ENCODE data around the gene MSX1. TPM values are rescaled to one million over a fixed set of nuclear protein-coding genes. Genes with fewer than 3 reads are reported as not detected.
A peak's percentile ranks its signal among the peaks of the same experiment; 100 is the strongest.

Gene MSX1
- polyA plus RNA-seq, 1 donor from 2014 or later = 2.8 TPM

DNA sequence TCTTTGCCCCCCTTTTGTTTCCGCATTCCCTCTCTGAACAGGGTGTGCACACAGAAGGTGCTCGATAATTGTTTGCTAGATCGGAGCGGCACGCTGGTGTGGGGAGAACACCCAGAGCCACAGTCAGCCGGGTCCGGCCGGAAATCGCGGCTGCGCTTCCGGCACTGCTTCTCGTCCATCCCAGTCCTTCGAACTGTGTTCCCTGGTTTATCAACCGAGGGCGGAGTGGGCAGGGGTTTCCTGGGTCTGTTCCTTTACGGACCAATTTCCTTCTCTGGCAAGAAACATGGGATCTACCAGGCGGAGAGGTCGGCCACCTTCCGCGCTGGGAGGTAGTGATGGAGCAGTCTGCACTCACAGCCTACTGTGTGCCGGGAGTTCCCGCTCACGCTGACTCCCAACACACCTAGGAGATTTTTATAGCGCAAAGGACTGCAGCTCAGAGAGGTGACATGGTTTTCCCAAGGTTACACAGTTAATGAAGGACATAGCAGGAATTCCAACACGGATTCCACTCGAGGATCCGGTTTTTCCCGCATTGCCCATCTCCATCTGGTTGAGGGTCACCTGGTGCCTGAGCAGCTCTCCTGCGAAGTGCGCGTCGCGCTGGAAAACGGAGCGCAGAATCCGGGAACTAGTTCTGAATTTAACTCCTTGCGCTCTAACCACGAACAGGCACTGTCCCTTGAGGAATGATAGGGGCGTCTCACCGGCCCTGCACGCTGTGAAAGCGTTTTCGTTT lies 6.8 kb downstream of the MSX1 start:
- Histone ChIP-seq H3K4me2 (ENCODE audit: low read length) (no peak overlapping the region), H3K9me2 (ENCODE audit: insufficient read depth, low read length) (no peaks in the 10 kb centered on the region), H3K4me3 (ENCODE audit: low read length) (peak overlapping the region; percentile 53), H3K27me3 (ENCODE audit: insufficient read depth, low read depth, low read length) (peaks cover 100% of the 10 kb centered on the region), H3K9me3 (ENCODE audit: low read length) (no peaks in the 10 kb centered on the region), H3K9ac (ENCODE audit: low read length) (no peak overlapping the region), H3K36me3 (ENCODE audit: insufficient read depth, low read length) (no peaks in the 10 kb centered on the region), H3F3A (ENCODE audit: insufficient read depth, low read length, poor library complexity, severe bottlenecking) (no peaks in the 10 kb centered on the region), H3K79me2 (replicated peaks; ENCODE audit: insufficient read depth, low read length) (no peaks in the 10 kb centered on the region), H4K20me1 (ENCODE audit: insufficient read depth) (no peaks in the 10 kb centered on the region), H2AFZ (ENCODE audit: low read depth, low read length) (no peak overlapping the region), H3K27ac (ENCODE audit: low read length) (no peak overlapping the region)
- TF ChIP-seq RAD21 (conservative IDR thresholded peaks at IDR 0.05) = no peak
- TF ChIP-seq, protein P1, sequence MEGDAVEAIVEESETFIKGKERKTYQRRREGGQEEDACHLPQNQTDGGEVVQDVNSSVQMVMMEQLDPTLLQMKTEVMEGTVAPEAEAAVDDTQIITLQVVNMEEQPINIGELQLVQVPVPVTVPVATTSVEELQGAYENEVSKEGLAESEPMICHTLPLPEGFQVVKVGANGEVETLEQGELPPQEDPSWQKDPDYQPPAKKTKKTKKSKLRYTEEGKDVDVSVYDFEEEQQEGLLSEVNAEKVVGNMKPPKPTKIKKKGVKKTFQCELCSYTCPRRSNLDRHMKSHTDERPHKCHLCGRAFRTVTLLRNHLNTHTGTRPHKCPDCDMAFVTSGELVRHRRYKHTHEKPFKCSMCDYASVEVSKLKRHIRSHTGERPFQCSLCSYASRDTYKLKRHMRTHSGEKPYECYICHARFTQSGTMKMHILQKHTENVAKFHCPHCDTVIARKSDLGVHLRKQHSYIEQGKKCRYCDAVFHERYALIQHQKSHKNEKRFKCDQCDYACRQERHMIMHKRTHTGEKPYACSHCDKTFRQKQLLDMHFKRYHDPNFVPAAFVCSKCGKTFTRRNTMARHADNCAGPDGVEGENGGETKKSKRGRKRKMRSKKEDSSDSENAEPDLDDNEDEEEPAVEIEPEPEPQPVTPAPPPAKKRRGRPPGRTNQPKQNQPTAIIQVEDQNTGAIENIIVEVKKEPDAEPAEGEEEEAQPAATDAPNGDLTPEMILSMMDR (IDR thresholded peaks at IDR 0.05; ENCODE audit: poor library complexity, severe bottlenecking) = no peak
- TF ChIP-seq MXI1 (conservative IDR thresholded peaks at IDR 0.05; ENCODE audit: poor library complexity, severe bottlenecking) = no peak
- no peak for TF ChIP-seq TAF1 (IDR thresholded peaks at IDR 0.05; ENCODE audit: low read depth)
- no peak for TF ChIP-seq EP300 (conservative IDR thresholded peaks at IDR 0.05; ENCODE audit: poor library complexity, severe bottlenecking)
- TF ChIP-seq, protein P2, sequence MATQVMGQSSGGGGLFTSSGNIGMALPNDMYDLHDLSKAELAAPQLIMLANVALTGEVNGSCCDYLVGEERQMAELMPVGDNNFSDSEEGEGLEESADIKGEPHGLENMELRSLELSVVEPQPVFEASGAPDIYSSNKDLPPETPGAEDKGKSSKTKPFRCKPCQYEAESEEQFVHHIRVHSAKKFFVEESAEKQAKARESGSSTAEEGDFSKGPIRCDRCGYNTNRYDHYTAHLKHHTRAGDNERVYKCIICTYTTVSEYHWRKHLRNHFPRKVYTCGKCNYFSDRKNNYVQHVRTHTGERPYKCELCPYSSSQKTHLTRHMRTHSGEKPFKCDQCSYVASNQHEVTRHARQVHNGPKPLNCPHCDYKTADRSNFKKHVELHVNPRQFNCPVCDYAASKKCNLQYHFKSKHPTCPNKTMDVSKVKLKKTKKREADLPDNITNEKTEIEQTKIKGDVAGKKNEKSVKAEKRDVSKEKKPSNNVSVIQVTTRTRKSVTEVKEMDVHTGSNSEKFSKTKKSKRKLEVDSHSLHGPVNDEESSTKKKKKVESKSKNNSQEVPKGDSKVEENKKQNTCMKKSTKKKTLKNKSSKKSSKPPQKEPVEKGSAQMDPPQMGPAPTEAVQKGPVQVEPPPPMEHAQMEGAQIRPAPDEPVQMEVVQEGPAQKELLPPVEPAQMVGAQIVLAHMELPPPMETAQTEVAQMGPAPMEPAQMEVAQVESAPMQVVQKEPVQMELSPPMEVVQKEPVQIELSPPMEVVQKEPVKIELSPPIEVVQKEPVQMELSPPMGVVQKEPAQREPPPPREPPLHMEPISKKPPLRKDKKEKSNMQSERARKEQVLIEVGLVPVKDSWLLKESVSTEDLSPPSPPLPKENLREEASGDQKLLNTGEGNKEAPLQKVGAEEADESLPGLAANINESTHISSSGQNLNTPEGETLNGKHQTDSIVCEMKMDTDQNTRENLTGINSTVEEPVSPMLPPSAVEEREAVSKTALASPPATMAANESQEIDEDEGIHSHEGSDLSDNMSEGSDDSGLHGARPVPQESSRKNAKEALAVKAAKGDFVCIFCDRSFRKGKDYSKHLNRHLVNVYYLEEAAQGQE (IDR thresholded peaks at IDR 0.05; ENCODE audit: borderline replicate concordance) = no peak
- peak; percentile 68 for TF ChIP-seq POLR2AphosphoS5 (IDR thresholded peaks at IDR 0.05)
- peak; percentile 94 for TF ChIP-seq EZH2 (IDR thresholded peaks at IDR 0.05; ENCODE audit: borderline replicate concordance, insufficient read depth, low read length, poor library complexity, severe bottlenecking)
- no peak for TF ChIP-seq SMC3 (conservative IDR thresholded peaks at IDR 0.05; ENCODE audit: poor library complexity)

DNA sequence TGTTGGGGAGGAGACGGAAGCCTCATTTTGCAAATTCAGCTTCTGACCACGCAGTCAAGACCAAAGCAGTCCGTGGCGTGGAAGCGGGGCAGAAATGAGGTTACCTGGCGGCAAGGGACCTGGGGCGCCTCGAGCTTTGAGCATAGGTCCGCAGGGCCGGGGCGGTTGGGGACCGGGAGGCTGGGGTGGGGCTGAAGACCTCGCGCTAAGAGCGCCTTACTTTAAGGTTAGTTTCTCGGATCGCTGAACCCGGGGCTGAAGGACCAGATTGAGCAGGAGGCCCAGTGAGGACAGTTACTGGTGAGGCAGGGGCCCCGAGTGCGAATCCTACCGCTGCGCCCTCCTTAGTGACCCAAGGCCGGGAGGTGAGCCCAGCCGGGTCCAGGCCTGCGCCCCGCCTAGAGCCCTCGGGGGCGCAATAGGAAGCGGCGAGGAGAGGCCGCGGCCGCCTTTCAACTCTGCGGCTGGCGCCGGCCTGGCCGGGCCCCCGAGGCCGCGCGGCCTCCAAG lies 7.5 kb downstream of the MSX1 start:
- H3K27me3 ChIP-seq (ENCODE audit: insufficient read depth, low read depth, low read length) = peaks cover 100% of the 10 kb centered on the region
- H3K79me2 ChIP-seq (replicated peaks; ENCODE audit: insufficient read depth, low read length) = no peaks in the 10 kb centered on the region
- TF ChIP-seq, protein P1 (IDR thresholded peaks at IDR 0.05; ENCODE audit: poor library complexity, severe bottlenecking) = no peak
- TF ChIP-seq EZH2 (IDR thresholded peaks at IDR 0.05; ENCODE audit: borderline replicate concordance, insufficient read depth, low read length, poor library complexity, severe bottlenecking) (no peak), EP300 (conservative IDR thresholded peaks at IDR 0.05; ENCODE audit: poor library complexity, severe bottlenecking) (no peak), MXI1 (conservative IDR thresholded peaks at IDR 0.05; ENCODE audit: poor library complexity, severe bottlenecking) (no peak), RAD21 (conservative IDR thresholded peaks at IDR 0.05) (no peak), TAF1 (IDR thresholded peaks at IDR 0.05; ENCODE audit: low read depth) (no peak), SMC3 (conservative IDR thresholded peaks at IDR 0.05; ENCODE audit: poor library complexity) (no peak), POLR2AphosphoS5 (IDR thresholded peaks at IDR 0.05) (no peak)
- H3K27ac ChIP-seq (ENCODE audit: low read length) = no peak overlapping the region
- no peak overlapping the region for H3K9ac ChIP-seq (ENCODE audit: low read length)
- H3K4me3 ChIP-seq (ENCODE audit: low read length) = no peak overlapping the region
- no peaks in the 10 kb centered on the region for H4K20me1 ChIP-seq (ENCODE audit: insufficient read depth)
- H3F3A ChIP-seq (ENCODE audit: insufficient read depth, low read length, poor library complexity, severe bottlenecking) = no peaks in the 10 kb centered on the region
- no peak overlapping the region for H3K4me2 ChIP-seq (ENCODE audit: low read length)
- no peaks in the 10 kb centered on the region for H3K36me3 ChIP-seq (ENCODE audit: insufficient read depth, low read length)
- no peaks in the 10 kb centered on the region for H3K9me2 ChIP-seq (ENCODE audit: insufficient read depth, low read length)
- no peaks in the 10 kb centered on the region for H3K9me3 ChIP-seq (ENCODE audit: low read length)
- H2AFZ ChIP-seq (ENCODE audit: low read depth, low read length) = no peak overlapping the region
